Measurements from ENCODE around the gene HMGN4.
"Not testable (repeated sequence)": the region's sequence is repeated elsewhere in the genome, so short reads cannot be mapped to it uniquely, and the experiment has no call there.

HMGN4 gene

GRCh38 chr6:26522486-26523228, 15.5 kb upstream of the HMGN4 start:
- not testable (repeated sequence) for DNase-seq

- DNase-seq, result not testable (repeated sequence)
Measured at GRCh38 chr6:26524314-26524713, 13.9 kb upstream of the HMGN4 start.

- no peak for DNase-seq
Measured at GRCh38 chr6:26524722-26525370, 13.3 kb upstream of the HMGN4 start.

GRCh38 chr6:26525838-26526237, 12.3 kb upstream of the HMGN4 start:
- no peak for DNase-seq

- no peak for DNase-seq
Measured at GRCh38 chr6:26526928-26527327, 11.2 kb upstream of the HMGN4 start.

GRCh38 chr6:26530203-26530602, 8.0 kb upstream of the HMGN4 start:
- no peak for DNase-seq

GRCh38 chr6:26531897-26532296, 6.3 kb upstream of the HMGN4 start:
- no peak for DNase-seq

- peak; percentile 93 for DNase-seq
Measured at GRCh38 chr6:26532699-26533531, 5.3 kb upstream of the HMGN4 start.

GRCh38 chr6:26533532-26533931, 4.6 kb upstream of the HMGN4 start:
- no peak for DNase-seq

GRCh38 chr6:26534681-26535465, 3.3 kb upstream of the HMGN4 start:
- DNase-seq, result peak; percentile 86

GRCh38 chr6:26536571-26537159, 1.5 kb upstream of the HMGN4 start:
- DNase-seq, result peak; percentile 20

- peak; percentile 88 for DNase-seq
Measured at GRCh38 chr6:26537160-26537845, 863 bp upstream of the HMGN4 start.

- no peak for DNase-seq
Measured at GRCh38 chr6:26538572-26538902, 371 bp downstream of the HMGN4 start.

GRCh38 chr6:26539071-26539615, 977 bp downstream of the HMGN4 start:
- no peak for DNase-seq

- DNase-seq, result no peak
Measured at GRCh38 chr6:26541579-26541978, 3.4 kb downstream of the HMGN4 start.

GRCh38 chr6:26543953-26544352, 5.8 kb downstream of the HMGN4 start:
- DNase-seq, result peak; percentile 6

GRCh38 chr6:26544473-26544872, 6.3 kb downstream of the HMGN4 start:
- no peak for DNase-seq

- DNase-seq, result no peak
Measured at GRCh38 chr6:26545627-26546026, 7.5 kb downstream of the HMGN4 start.

- not testable (repeated sequence) for DNase-seq
Measured at GRCh38 chr6:26547363-26547762, 9.2 kb downstream of the HMGN4 start.

- no peak for DNase-seq
Measured at GRCh38 chr6:26550250-26550993, 12.3 kb downstream of the HMGN4 start.

- DNase-seq, result no peak
Measured at GRCh38 chr6:26552205-26552604, 14.0 kb downstream of the HMGN4 start.

Data from NCI-H1694 (cell line).